GM19324 (cell line): ENCODE results near the gene ISL2.

Experiments
- ATAC-seq: cut with Tn5 transposase; IDR thresholded peaks from one replicate; pipeline ENCODE4 v1.9.1; 2021; ENCODE audit warnings: mild to moderate bottlenecking, moderate library complexity; ENCODE audit not compliant: unreplicated experiment, low FRiP score

ISL2 gene

DNA sequence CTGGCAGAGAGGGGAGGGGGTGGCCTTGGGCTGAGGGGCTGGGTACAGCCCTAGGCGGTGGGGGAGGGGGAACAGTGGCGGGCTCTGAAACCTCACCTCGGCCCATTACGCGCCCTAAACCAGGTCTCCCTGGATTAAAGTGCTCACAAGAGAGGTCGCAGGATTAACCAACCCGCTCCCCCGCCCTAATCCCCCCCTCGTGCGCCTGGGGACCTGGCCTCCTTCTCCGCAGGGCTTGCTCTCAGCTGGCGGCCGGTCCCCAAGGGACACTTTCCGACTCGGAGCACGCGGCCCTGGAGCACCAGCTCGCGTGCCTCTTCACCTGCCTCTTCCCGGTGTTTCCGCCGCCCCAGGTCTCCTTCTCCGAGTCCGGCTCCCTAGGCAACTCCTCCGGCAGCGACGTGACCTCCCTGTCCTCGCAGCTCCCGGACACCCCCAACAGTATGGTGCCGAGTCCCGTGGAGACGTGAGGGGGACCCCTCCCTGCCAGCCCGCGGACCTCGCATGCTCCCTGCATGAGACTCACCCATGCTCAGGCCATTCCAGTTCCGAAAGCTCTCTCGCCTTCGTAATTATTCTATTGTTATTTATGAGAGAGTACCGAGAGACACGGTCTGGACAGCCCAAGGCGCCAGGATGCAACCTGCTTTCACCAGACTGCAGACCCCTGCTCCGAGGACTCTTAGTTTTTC lies 4.9 kb downstream of the ISL2 start:
- ATAC-seq = no peak

DNA sequence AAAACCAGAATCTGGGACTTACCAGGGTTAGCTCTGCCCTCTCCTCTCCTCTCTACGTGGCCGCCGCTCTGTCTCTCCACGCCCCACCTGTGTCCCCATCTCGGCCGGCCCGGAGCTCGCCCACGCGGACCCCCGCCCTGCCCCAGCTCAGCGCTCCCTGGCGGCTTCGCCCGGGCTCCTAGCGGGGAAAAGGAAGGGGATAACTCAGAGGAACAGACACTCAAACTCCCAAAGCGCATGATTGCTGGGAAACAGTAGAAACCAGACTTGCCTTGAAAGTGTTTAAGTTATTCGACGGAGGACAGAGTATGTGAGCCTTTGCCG lies 5.4 kb downstream of the ISL2 start:
- ATAC-seq = no peak

DNA sequence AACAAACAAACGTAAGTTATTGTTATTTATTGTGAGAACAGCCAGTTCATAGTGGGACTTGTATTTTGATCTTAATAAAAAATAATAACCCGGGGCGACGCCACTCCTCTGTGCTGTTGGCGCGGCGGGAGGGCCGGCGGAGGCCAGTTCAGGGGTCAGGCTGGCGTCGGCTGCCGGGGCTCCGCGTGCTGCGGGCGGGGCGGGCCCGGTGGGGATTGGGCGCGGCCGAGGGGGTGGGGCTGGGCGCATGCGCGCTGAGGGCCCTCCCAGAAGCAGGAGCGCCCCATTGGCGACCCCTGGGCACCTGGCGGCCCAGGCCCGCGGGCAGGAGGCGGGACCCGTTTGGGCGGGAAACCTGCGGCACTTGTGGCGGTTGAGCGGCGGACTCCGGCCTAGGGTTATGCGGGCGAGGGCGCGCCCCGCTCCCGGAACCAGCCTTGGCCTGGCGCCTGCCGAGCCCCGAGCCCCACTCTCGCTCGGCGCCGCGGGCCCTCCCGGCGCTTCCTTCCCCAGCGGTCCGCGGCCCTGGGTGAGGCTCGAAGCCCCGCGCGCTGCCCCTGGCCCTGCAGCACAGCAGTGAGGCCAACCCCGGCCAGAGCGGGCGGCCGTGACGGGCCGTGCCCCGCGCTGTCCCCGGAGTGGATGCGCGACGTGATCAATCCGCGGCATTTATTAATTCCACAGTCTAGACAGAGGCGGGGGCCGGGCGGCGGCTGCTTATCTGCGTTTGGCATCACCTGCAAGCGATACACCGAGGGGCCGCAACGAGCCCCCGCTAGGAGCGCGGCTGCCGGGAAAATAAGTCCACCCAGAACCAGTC lies 6.0 kb downstream of the ISL2 start:
- ATAC-seq = no peak

DNA sequence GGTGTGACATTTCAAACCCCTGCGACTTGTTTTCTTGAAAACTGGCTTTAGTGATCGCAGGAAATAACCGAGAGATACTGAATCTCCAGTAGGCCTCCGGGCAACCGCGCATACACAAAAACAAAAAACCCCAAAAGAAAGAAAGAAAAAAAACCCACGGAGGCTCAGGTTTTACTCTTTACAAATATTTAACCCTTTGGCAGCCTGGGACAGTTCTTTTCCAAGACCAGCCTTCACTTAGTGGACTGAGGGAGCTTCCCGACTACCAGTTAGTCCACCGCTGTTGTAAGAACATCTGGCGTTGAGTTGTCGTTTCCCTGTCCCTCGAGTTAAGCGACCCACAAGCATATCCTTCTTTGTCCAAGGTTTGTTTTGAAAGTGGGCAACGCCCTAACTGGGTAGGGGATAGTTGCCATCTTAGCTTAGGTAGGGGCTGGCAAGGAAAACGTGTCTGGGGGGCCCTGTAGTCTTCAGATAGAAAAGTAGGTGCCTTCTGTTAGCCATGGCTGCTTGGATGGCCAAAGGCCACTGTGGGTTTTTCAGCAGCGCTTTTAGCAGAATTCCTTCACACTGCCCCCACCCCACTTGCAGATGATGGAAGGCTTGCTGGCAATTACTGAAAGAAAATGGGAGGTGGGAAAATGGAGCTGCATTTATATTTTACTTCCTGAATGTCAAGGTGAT lies 6.9 kb downstream of the ISL2 start:
- no peak for ATAC-seq

DNA sequence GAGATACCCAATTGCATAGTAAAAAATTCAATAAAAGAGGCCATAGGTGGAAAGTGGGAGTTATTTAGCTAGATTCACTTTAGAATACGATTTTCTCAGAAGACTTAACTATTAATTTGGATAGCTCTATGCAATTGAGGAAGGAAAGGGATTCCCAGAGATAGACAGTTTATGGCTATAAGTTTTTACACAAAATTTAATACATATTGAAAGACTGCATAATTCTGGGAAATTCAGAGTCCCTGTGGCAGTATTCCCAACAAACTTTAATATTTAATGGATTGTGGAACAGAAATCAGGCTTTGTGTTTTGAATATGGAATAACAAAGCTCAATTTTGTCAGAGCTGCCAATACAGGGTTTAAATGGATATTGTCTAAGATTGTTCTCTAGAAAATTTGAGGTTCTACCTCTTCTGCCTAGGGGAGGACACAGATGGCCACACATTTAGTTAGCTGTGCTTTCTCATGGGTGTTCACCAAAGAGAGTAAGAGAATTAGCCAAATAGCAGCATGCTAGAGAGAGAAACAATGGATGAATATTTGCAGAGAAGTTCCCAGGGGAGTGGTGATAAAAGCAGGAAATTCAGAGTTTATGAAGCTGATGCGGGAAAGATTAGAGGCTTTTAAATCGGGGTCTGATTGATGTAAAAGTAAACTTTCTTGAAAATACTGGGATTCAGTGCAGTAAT lies 8.5 kb downstream of the ISL2 start:
- ATAC-seq = no peak

DNA sequence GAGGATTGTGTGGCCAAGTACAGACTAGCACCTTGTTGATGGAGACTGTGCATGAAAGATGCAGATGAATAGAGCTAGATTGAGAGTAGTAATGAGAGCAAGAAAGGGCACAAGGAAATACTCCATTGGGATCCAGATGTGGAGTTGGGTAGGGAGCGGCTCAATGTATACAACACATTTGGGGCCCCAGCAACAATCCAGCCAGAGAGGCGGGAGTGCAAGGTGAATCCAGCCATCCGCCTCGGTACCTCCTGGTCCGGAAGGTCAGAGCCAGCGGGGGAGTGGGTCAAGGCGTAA lies 9.0 kb downstream of the ISL2 start:
- ATAC-seq = no peak

DNA sequence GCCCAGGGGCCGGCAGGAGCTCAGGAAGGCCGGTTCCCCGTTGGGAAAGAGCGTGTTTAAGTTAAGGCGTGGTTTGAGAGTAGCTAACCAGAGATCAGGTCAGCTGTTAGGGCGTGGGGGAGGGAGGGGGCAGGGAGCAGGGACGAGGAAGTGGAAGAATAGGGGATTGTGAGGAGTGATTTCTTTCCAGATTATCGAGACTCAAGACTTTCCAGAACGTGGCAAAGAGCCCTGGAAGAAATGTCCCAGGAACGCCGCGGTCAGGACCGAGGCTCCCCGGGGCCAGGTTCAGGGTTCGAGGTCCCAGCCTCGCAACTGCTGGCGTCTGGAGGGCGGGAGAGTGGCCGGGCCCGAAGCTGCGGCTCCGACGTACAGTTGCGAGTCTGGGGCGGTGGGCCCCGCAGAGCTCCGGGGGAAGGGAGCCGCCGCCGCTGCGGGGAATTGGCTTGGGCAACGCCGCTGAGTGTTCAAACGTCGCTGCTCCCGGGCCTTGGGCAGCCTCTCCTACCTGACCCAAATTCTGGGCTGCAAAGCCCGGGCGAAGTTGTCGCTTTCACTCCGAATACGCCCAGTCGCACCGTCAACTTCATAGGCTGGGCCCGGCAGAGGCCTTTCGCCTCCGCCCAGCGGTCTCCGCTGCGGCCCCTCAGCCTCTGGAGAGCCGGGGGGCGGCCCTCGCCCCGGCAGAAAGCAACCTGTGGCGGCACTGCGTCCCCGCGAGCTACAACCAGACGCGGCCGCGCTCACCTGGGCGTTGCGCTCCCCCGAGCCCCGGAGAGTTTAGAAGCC lies 9.5 kb downstream of the ISL2 start:
- ATAC-seq = no peak

DNA sequence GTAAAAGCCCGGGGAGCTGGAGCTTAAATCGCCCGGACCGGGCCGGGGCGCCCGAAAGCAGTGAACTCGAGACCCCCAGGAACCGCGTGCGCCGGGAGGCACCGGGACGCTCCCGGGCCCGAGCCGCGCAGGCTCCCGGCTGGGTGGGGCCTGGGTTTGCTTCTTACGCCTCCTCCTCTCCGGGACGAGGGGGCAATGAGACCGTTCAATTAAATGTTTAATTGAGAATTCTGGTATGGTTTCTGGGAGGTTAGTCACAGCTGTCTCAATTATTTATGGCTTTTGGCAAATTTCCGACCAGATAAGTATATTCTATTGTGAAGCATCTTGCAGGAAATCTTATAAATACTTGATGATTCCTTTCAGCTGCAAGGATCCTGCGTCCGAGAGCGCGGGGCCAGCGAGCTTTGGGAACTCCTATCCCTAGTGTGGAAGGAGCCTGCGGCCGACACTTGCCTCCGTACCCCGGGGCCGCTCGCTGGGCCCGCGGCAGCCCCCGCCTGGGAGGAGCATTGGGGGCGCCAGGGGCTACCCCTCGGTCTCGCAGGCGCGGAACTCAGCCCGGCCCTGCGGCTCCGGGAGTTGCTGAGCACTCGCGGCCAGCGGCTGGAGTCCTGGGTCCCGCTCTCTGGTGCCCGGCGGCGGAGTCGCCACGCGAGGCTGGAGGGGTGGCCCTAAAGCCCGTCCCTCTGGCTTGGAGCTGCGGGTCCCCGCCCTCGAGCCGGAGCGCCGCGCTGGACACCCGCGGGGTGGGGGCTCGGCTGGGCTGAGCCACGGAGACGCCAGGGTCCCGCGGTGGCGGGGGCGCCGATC lies 10.3 kb downstream of the ISL2 start:
- no peak for ATAC-seq

DNA sequence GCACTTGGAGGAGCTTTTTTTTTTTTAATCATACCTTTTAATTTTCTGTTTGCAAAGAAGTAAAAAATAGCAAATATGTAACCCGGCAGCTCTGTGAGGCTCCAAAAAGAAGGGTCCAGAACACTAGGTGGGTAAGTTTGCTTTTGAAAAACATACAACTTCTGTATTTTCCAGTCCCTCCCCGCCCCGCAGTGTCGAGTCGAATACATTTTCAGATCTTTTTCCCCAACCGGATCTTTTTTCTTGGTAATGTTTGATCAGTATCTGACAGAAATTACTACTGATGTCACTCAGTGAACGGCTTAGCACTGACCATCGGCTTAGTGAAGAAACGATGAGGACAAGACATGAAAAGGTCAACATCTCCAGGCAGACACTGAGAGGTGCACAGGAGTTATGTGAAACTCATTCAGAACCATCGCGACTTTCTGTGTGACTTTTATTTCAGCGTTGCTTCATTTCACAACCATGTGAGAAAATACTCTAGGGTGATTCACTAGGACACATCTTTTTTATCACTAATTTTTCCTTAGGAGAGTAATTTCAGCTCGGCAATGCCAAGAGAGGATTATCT lies 11.0 kb downstream of the ISL2 start:
- no peak for ATAC-seq

DNA sequence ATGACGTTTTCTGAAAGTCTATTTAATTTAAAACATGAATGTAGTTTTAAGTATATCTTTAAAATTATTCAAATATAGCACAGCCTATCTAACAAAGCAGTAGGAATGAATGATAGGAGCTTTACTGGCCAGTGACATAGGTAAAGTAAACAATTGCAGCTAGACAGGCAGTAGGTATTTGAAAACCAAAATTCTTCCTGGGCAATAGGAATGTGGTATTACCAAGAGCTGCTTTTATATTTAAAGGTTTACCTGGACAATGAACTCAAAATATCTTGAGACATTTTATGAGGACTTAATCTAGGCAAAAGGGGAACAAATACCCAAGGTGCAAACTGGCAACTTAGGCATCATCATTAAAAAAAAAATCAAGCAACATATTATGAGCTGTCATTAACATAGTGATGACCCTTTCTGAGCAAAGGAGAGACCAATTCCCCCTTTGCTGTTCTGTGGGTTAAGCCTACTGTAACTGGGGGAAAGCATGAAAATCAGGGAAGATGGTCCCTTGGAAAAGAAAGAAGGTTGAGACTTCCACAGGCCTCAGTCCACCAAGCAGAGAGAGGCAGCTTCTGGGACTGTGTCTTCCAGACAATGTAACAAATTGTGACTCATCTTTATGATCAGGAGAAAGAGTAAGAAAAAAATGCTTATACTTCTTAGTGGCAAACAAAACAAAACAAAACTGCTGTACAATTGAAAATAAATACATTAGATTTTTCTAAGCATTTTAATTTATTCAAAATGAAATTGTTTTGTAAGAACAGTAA lies 12.9 kb downstream of the ISL2 start:
- no peak for ATAC-seq

DNA sequence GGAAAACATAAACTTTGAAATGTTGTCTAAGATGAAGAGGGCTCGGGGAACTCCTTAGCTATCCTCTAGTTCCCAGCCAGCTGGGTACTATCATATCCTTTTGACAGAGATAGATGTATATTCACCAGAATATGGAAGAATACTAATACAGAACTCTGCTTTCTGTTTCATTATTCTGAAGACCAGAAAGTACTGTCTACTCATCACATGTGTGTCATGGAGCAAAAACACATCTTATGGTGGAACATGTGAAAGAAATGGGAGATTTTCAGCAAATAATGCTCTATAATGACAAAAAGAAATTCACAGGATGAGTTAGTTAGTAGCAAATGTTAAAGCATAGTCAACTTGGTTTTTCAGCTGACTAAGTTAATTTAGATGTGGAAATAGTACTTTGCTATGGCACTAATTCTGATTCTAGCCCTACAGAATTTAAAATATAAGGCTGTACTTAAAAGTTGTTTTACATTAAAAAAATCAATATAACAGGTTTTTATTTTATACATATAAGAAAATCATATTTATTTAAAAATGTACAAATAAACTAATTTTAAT lies 16.5 kb downstream of the ISL2 start:
- ATAC-seq = no peak

DNA sequence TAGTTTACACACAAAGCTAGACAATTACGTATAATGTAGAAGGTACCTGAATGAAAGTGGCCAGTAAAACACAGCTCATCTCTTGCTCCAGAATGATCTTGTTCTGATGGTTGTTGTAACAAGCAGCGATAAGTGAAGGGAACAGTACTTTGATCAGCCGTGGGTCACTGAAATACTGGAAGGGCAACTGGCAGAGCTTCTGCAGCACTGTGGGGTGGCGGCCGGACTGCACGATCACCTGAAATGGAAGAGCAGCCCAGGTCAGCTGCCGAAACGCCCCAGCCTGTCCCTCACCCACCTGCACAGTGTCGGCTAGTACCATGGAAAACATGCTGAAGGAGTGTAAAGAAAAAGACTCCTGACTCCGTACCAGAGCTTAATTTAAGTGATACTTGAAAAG lies 17.3 kb downstream of the ISL2 start:
- no peak for ATAC-seq

DNA sequence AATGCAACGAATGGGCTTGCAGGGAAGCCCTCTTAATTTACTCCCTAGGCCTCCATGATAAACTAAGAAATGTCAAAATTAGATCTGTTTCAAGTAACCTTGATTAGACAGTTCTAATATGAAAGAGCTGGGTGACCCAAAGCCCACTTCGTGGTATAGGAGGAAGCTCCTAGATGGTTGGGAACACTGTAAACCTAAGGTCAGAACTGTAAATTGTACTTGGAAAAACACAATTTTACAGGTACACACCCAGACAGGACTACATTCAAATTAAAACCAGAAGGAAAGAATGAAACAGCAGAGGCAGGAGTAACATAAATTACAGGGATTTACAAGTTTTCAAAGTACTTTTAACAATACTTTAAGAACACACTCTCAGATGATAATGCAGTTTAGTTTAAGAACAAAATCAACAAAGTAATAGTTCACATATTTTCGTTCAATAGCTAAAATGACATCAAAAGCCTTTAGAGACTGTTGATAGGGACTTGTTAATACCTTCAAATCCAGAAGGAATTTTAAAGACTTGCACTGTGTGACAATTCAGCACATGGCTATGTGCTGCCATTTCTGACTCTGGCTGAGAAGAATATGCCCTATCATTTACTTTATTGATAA lies 18.4 kb downstream of the ISL2 start:
- ATAC-seq = no peak

DNA sequence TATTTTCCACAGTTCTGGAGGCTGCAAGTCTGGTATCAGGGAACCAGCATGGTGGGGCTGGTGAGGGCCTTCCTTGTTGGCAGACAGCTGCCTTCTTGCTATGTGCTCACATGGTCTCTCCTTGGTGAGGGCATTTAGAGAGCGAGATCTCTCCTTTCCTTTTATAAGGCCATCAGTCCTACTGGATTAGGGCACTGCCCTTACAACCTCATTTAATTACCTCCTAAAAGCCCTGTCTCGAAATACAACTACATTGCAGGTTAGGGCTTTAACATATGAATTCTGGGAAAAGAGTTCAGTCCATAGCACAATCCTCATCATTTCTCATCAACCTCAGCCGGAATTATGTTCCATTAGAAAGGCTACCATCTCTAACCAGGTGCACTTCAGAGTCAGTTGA lies 21.9 kb downstream of the ISL2 start:
- no peak for ATAC-seq

DNA sequence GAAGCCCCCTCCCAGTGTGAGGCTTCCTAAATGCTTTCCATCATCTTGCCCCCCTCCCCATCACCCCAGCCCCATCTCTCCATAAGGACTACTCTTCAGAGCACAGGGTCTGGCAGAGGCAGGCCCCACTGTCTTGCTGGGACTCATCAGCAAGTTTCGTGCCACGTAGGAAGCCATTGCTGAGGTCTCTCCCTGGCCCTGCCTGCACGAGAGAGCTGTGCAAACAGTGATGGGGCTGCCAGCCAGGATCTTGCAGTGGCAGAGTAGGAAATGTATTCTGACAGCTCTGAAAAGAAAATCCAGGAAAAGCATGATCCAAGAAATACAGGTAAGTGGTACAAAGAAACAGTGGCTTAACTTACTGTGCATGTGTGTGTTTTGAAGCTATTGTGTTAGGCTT lies 22.6 kb downstream of the ISL2 start:
- no peak for ATAC-seq

DNA sequence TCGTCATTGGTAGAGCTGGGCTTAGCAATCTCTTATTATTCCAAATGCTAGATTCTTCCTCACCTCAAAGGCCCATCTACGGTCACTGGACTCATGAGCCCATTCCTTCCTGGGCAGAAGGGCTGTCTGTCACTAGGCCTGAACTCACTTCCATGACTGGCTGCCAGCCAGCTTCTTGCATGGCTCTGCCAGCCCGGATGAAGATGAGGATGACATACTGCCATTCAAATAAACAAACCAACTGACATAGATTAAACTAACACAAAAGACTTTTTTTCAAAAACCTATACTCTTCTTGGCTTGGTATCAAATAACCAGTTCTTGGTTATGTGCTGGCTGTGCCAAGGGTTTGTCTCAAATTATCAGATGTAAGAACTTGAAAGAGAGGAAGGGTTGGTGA lies 23.8 kb downstream of the ISL2 start:
- no peak for ATAC-seq

DNA sequence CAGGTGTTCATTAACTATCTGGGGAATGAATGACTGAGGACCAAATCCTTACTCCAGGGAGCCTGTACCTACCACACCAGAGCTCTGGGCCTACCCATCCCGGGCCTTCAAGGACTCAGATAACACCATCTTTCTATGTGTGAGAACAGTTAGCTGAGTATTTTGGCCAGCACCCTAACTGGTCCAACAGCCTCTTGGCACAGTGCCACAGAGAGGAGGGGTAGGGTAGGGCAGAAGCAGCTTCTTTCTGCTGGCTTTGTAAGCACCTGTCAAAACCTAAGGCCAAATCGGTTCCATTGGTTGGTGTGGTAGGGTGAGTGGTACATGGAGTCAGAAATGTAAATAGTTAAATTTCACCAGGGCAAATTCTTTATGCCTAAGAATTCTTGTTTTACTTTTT lies 26.7 kb downstream of the ISL2 start:
- ATAC-seq = no peak

DNA sequence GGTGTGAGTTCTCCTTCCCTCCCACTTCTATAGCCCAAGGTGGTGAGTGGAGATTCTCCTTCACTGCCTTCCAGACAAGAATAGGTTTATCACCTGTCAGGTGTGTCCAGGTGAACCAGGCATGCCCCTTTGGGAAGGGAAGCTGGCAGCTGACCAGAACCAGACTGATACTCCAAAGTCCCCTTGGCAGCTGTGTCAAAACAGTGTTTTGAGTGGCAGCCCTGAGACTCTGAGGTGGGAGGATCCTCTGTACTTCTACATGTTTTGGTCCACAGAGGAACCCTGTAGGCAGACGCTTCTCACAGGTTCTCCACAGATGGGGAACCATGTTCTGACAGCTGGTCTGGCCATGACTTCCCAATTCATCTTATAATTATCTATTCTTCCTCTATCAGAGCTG lies 30.1 kb downstream of the ISL2 start:
- no peak for ATAC-seq
